AG20443 (cell line): Measurements from ENCODE around the gene PDZD8.
"Not testable (repeated sequence)": the region's sequence is repeated elsewhere in the genome, so short reads cannot be mapped to it uniquely, and the experiment has no call there.

Experiments used
- DNase-seq: peaks from one replicate; pipeline ENCODE4 v3.0.0; 2012; ENCODE audit warnings: low spot score, mixed read lengths

PDZD8 gene

DNA sequence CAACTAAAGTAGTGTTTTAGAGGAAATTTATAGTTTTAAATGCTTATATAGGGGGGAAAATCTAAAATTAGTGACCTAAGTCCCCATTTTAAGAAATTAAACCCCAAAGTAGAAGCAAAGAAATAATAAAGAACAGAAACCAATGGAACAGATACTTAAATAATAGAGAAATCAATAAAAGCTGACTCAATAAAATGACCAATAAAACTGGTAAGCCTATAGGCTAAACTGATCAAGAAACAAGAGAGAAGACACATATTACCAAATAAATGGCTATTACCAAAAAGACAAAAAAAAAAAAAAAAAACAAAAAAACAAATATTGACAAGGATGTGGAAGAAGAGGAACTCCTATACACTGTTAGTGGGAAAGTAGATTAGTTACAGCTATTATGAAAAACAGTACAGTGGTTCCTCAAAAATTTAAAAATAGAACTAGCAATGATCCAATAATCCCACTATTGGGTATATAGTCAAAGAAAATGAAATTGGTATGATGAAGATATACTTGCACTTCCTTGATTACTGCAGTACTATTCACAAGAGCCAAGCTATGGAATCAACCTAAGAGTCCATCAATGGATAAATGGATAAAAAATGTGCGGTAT lies 81.1 kb downstream of the PDZD8 start:
- no peak for DNase-seq

DNA sequence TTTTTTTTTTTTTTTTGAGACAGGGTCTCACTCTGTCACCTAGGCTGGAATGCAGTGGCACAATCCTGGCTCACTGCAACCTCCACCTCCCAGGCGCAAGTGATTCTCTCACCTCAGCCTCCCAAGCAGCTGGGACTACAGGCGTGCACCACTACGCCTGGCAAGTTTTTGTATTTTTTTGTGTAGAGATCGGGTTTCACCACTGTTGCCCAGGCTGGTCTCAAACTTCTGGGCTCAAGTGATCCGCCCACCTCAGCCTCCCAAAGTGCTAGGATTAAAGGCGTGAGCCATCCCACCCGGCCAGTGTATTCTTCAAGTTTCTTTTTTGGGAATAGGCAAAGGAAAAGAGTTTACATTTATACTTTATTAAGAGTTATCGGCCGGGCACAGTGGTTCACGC lies 84.4 kb downstream of the PDZD8 start:
- not testable (repeated sequence) for DNase-seq

DNA sequence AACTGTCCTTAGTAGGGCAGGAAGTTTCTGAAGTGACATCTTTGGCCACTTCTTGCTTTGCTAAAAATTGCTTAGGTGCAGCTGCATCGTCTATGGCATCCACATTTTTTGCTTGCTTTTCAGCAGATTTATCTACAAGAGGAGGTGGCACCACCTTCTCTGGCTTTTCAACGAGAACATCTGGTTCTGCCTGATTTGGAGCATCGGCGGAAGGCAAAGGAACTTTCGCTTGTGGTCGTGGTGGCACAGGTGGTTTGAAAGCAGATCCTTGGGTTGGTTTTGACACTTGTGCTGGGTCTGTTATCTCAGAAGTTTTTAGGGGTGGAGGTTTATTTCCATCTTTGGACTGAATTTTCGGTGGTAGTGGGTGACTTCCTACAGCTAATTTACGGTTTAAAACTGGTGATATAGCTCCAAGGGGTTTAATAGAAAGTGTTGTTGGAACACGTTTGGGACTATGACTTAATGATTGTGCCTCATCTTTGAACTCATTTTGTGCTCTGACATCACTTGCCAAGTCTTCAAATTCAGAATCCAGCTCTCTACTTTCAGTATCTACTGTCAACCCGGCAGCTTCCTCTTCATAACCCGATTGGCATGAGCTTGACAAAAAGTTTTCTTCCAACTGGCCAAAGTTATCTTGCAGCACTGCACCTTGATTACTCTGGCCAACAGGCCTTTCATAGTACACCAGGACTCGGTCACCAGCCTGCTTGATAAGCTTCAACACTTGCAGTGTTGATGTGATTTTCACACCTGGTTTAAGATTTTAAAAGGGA lies 90.3 kb downstream of the PDZD8 start:
- DNase-seq: no peak

DNA sequence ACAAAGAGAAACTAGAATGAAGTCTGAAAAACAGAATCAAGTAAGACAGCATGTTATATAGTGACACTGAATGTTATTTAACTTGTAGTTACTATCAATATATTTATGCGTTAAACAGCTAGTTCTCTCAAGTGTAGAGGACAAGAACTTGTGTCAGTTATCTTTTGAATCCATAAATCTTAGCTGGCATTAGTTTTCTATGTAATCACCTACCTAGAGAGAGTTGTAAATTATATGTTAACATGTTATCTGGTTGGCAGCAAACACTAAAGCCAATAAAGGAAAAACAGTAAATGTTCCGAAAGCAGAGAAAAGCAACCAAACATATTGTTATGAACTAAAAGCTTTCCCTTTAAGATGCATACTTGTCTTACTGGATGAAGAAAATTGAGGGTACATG lies 97.6 kb downstream of the PDZD8 start:
- no peak for DNase-seq

DNA sequence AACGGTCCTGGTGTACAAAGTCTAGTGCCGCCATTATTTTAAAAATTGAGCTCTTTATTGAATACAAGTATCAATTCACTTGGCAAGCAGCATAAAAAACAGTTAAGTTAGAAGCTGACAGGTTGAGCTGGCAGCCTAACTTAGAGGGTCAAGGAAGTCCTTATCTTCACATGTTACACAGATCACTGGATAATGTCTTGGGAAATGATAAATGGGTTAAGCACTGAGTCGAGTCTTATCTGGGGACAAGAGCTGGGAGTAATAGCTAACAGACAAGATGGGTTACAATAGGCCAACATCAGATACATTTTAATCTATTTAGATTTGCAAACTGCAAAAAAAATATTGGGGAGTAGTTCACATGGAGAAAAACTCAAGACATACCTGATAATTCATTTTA lies 100.1 kb downstream of the PDZD8 start:
- no peak for DNase-seq

DNA sequence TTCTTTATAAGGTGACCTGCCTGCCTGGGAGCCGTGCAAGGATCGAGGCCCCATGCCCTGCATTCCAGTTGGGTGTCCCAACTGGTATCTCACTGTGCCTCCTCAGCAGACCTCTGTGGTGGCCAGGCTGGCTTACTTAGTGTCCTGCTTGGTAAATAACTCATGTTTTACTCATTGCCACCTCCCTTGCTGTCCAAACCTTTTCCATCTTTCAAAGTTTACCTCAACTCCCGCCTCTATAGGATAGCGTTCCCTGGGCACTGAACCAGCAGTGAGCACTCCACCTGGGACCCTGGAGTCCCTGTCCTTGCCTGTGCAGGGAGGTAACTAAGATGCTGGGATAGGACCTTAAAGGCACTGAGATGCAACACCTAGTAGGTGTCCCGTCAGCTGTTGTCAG lies 100.7 kb downstream of the PDZD8 start:
- DNase-seq: no peak

DNA sequence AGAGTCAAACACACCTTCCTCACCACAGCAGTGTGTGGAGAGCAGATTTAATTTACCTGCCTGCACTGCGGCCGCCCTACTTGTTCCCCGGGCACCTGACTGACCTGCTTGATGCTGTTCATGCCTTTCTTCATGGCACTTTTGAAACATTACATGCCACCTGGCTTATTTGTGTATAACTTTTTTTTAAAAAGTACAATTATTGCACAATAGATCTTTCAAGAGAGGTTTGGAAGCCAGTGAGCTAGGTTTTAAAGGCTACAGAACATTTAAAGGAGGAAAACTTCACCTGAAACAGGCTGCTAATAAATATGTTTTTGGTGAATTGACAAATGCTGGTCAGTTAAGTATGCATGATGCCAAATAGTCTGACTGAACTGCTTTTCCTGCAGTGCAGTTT lies 101.3 kb downstream of the PDZD8 start:
- no peak for DNase-seq

DNA sequence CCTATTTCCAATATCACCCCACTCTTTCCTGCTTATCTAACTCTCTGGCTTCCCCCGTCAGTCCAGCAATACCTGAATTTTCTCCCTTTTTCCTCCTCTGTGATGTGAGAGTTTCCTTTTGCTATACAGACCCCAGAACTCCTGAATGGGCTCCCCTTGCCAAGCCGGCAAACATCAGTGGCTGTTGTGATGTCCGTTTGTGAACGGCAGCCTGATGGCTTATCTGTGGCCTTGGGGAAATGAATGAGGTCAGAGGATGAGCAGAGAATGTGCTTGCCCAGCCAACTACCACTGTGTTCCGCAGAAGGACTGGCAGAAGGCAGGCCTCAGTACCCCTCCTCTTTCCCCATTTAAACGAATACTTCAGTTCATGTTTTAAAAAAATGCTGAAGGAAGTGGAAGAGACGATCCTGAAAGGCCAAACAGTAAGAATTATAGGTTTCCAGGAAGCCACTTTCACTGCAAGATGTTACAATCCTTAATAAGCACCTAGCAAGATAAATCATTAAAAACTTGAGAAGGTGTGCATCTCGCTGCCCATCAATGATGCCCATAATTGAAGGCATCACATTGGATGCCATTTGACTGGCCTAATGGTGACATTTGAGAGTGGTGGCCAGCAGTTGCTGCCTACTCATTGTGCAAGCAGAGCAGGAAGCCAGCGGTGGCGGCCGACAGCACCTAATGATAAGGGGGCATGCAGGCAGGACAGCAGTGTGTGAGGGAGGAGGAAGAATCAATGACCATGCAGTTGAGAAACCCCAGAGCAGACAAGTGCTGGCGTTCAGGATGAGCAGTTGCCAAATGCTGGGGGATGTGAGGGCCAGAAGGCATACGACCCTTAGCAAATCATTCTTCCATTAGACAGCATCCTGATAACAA lies 102.8 kb downstream of the PDZD8 start:
- no peak for DNase-seq

DNA sequence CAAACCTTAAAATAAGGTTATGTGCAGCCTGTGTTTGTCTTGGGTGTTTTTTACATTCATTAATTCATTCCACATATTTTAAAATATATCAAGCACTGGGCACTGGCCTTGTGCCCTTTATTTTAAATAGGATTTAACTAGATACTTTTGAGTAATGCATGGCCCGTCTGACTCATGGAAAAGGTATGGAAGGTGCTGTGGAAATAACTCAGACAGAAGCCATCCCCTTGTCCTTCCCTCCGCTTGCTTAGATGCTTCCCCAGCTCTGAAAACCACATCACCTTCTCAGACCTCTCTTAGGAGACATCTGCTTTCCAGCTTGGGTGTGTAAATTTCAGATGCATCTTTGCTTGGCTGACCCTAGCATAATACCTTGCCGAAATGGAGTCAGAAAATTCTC lies 103.8 kb downstream of the PDZD8 start:
- DNase-seq: no peak

DNA sequence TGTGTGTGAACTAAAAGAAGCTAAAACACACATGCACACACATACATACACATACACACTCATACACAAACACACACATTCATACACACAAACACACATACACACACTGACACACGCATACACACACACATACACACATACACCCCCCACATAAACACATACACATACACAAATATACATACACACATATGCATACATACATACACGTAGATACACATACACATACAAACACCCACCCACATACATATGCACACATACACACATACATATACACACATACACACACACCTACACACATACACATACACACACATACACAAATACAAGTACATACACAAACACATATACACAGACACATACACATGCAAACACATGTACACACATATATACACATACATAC lies 106.3 kb downstream of the PDZD8 start:
- DNase-seq: no peak

DNA sequence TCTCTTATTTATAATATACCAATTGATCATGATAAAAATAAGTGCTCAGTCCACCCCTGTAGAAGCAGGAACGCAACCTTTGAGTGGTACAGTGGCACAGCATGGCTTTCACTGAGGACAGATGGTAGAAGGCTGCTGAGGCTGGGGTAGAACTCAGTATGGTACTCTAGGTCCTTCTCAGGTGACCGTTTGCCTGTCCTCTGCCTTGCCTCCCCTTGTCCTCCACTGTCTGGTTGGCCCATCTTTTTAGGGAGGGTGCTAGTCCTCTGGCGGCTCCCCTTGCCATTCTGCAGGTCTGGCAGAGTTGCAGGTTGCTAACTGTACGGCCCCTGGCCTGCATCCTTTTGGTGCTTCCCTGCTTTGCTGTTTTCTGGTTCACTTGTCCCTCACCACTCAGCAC lies 107.0 kb downstream of the PDZD8 start:
- no peak for DNase-seq

DNA sequence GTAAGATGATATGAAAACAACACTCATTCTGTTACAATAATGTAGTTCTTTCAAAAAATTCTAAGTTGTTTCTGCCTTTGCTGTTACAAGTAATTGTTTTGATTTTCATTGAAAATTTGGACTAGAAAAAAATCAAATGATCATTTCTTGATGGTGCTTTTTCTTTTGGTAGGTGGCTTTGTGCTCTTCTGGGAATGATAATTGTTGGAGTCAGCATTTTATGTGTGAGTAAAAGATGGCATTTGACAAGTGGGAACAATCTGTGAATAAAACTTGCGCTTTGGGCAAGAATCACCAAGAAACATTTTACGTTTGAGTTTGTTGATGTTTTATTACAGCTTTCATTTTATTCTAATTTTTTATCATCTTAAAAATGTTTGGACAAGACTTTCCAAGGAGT lies 108.4 kb downstream of the PDZD8 start:
- no peak for DNase-seq

DNA sequence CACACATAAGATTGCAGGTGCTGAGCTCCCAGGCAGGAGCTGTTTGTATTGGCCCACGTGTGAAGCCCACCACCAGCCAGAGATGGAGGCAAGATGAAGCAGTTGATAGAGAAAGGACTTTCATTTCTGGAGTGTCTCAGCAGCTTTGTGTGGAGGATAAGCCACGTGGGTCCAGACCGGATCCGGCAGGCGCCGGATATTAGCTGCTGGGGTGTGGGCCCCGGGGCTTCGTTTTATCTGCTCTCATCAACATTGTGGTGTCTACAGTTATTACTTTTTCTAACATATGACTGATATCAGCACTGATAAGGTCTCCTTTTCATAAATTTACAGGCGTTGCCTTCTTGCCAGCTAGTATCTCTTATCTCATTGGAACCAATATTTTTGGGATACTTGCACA lies 108.8 kb downstream of the PDZD8 start:
- no peak for DNase-seq

DNA sequence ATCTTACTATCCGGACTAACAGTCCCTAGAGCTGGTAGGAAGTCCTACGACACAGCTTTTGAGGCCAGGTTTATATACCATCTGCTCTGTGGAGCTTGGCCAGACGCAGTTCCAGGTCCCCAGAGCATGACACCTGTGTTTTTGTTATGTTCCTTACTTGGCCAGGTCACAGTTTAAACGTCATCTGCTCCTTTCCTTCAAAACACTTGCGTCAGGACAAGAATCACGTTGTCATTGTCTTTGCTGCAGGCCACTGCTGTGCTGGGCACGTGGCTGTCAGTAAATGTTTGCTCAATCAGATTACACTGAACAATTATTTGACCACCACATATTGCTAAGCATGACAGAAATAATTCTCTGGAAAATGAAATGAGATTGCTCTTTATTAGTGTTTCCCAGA lies 110.5 kb downstream of the PDZD8 start:
- no peak for DNase-seq

DNA sequence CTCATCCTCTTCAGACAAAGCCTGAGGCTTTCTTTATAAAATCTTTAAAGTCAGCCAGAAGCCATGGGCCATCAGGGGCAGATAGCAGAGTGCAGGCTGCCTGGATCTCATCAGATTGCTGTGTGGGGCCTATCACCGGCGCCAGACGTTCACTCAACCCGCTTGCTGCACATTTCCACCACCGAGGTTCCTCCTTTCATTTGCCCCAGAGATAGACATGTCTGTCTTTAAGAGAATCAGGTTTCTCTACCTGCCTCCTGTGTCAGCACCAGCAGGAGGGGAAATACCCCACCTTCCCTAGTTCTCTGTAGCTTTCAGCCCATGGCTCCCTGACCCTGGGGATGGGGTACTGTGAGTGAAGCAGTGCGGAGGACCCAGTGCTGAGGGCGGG lies 112.3 kb downstream of the PDZD8 start:
- DNase-seq: no peak

DNA sequence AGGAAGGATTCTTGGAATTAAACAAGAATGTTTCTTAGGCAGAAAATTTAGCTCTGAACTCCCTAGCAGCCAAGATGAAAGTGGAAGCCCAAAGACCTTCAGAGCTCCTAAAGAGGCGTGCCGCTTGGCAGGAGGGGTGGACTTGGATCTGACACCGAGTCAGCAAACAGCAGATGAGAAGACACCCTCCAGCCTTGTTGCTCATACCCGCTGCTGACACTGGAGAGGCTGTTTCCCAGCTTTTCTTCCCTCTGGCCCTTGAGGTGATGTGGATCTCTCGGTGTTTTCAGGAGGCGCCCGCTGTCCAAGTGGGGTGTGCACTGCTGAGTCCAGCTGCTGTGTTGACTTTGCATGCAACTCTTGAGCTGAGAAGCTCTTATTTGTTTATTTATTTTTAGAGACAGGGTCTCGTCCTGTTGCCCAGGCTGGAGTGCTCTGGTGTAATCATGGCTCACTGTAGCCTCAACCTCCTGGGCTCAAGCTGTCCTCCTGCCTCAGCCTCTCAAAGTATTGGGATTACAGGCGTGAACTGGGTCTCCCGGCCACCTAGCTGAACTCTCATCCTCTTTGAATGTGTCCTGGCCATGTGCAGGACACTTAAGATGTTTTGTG lies 112.8 kb downstream of the PDZD8 start:
- peak; percentile 27 for DNase-seq

DNA sequence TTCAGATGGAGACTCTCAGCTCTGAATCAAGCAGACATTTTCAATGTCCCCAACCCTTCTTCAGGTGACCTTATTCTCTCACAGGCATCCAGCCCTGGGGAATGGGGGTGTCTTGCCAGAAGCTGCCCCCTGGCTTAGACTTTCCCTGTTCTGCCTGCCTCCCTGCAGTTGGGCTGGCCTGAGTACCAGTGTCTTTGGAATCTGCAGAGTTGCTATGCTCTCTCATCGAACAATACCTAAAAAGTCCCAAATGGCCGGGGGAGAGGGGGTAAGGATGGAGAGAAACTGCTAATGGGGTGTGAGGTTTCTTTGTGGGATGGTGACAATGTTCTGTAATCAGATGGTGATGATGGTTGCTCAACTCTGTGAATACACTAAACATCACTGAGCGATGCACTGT lies 113.7 kb downstream of the PDZD8 start:
- DNase-seq: no peak

DNA sequence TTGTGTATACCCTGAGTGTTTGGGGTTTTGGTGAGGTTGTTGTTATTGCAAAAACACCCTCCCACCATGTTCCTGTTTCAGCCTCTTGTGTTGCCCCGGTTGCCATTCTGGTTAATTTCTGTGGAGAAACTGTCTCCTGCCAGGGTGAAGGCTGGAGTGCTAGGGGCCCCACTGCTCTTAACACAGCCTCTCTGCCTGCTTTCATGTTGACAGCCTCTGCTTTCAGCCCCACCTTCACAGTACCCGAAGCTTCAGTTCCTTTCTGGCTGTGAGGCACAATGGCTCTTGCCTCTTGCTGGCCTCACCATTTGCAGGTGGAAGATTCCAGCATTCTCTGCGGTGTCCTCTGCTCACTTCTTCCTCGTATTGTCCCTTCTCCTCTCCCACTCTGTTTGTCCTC lies 115.2 kb downstream of the PDZD8 start:
- no peak for DNase-seq

DNA sequence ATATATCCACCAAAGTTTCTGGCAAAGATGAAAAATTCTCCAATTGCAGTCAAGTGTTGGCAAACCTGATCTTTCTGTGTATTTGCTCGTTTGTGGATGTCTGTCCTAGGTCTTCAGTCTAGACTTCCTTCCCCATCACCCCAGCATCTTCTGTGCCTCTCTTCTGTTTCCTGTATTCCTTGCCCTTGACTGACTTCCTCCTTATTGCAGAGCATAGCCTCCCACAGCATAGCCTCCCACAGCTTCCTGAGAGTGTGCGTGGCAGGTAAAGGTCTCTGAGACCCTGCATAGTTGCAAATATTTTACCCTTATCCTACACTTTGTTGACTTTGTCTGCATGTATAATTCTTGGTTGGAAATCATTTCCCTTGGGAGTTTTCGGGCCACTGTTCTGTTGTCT lies 116.0 kb downstream of the PDZD8 start:
- no peak for DNase-seq

DNA sequence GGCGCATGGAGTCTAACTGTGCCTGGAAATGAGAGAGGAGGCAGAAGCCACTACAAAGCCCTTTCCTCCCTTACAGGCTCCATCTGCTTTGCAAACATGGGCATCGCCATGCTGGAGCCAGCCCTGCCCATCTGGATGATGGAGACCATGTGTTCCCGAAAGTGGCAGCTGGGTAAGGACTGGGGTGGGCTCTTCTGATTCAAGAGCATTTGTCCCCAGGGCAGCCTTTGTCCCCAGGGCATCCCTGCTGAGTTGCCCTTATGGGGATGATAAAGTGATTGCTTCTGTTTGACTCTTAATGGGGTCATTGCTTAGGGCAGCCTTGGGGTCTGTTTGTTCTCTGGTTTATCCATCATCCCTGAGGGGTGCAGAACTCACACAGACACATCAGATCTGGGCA lies 117.5 kb downstream of the PDZD8 start:
- no peak for DNase-seq

DNA sequence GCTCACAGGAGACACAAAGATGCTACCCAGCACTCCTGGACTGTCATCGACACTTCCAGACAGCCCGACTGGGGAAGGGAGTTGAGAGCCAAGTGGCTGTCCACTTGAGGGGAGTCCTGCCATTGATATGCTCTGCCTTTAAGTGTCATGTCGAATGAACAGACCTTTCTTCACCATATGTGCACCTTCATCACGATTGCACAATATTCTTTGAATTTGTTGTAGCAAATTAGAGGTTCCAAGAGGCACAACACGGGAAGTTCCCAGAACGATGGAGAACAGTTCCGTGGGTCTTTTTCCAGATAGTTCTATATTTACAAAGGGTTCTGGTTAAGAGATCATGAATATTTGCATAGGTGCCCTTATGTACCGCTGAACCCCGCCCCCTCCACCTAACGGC lies 118.3 kb downstream of the PDZD8 start:
- no peak for DNase-seq

DNA sequence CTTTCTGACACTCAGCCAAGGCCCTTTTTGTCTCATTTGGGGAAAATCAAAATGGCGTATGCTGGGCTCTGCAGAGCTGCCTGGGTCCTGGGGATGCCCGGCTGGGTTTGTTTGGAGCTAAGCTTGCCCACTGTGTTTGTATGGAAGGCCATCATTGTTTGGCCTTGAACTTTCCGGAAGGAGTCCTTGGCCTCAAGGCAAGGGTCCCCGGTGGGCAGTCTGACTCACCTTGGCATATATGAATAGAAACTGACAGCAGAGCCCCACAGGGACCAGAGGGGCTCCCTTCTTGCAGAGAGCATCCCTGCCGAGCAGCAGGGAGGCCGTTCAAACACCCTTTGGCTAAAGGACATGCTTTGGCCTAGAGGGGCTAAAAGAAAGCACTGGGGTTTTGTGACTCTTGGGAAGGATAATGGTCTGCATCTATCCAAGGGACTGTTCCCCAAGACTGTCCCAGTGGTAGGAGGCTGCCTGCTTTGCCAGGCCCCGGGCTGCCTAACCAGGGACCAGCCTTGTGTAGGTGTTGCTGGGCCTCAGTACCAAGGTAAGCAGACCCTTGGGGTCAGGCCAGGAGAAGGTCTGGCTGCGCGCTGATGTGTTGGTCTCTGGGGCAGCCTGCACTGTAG lies 119.3 kb downstream of the PDZD8 start:
- no peak for DNase-seq
